Osteoblast (primary cell): ENCODE measurements around the gene CUX1. TPM values are rescaled to one million over a fixed set of nuclear protein-coding genes. Genes with fewer than 3 reads are reported as not detected.

ENCODE experiments used
- DNase-seq: peaks from one replicate; pipeline ENCODE4 v3.0.0; 2011; ENCODE audit warnings: low spot score, mixed read lengths; ENCODE audit not compliant: insufficient read length; ENCODE audit errors: missing footprints
- H2AFZ ChIP-seq: 2 replicates; pipeline ENCODE4 v1.6.0; 2011; ENCODE audit warnings: mild to moderate bottlenecking, low read length
- H3K27ac ChIP-seq: 2 replicates; pipeline ENCODE4 v1.5.1; 2011; ENCODE audit warnings: mild to moderate bottlenecking, low read depth, low read length, moderate library complexity
- H3K27me3 ChIP-seq: 2 replicates; pipeline ENCODE4 v1.6.0; 2012; ENCODE audit warnings: mild to moderate bottlenecking, control low read depth, inconsistent platforms, low read length, moderate library complexity; ENCODE audit not compliant: insufficient read depth
- H3K36me3 ChIP-seq: 2 replicates; pipeline ENCODE4 v1.5.1; 2011; ENCODE audit warnings: mild to moderate bottlenecking, low read length, control low read depth, moderate library complexity; ENCODE audit not compliant: insufficient read depth
- H3K4me1 ChIP-seq: 2 replicates; pipeline ENCODE4 v1.5.1; 2011; ENCODE audit warnings: mild to moderate bottlenecking, low read length, control low read depth, moderate library complexity; ENCODE audit not compliant: insufficient read depth
- H3K4me2 ChIP-seq: 2 replicates; pipeline ENCODE4 v1.6.0; 2011; ENCODE audit warnings: mild to moderate bottlenecking, low read length; ENCODE audit not compliant: insufficient read depth
- H3K4me3 ChIP-seq: fragments of 200-600 bp; sonication (generic); 3 replicates; pipeline ENCODE4 v1.5.1; 2012; ENCODE audit warnings: mild to moderate bottlenecking, low read length, inconsistent platforms; ENCODE audit not compliant: insufficient read depth
- H3K79me2 ChIP-seq: 2 replicates; pipeline ENCODE4 v1.6.0; 2012; ENCODE audit warnings: mild to moderate bottlenecking, low read length, control low read depth, inconsistent platforms; ENCODE audit not compliant: insufficient read depth
- H3K9me3 ChIP-seq: 2 replicates; pipeline ENCODE4 v1.5.1; 2011; ENCODE audit warnings: low read depth, low read length, control low read depth
- H4K20me1 ChIP-seq: 2 replicates; pipeline ENCODE4 v1.6.0; 2012; ENCODE audit warnings: mild to moderate bottlenecking, low read length, control low read depth; ENCODE audit not compliant: insufficient read depth
- total RNA-seq: library from RNA; depleted of rRNA; stranded (reverse); fragments of >200 nt; gene quantifications from 2 replicates; pipeline ENCODE4 v1.2.3, GENCODE V29; 2012
- TF ChIP-seq, protein P1 (sequence below): IDR thresholded peaks from 2 replicates; pipeline ENCODE4 v1.5.1; 2011; ENCODE audit warnings: mild to moderate bottlenecking, low read depth, low read length, moderate library complexity; ENCODE audit errors: extremely low read depth

CUX1 gene
- total RNA-seq, 1 donor: 41.6 TPM

DNA sequence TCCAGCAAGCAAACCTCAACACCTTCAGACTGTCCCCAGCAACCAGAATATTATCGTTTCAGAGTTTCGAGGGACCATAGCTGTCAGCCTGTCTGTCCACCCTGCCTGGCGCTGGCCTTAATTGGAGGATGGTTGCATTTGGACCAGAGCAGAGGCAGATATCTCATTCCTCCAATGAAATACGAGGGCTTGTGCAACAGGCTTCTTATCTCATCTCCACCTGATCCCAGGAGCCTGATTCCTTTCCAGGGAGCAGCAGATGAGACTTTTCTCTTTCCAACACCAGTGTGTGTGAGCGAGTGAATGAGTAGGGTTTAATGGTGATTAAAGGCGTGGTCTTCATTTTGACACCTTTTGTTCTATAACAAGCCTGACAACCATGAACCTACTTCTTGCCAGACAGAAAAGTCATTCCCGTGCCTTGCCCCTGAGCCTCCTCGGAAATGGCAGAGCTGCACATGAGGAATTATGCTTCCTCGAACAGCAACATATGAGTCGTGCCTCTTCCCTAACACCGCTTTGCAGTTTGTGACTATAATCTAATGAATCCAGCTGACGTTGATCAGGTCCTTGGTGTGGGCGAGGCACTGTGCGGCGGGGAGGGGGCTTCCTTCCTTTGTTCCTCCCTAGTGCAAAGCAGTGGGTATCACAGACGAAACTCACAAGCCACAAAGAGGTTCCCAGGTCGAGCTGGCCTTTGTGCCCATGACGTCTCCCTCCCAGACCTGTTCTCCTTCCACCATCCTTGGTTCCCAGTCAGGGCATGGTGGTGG lies 147.4 kb downstream of the CUX1 start:
- peaks cover 36% of the 10 kb centered on the region for H4K20me1 ChIP-seq
- TF ChIP-seq, protein P1, sequence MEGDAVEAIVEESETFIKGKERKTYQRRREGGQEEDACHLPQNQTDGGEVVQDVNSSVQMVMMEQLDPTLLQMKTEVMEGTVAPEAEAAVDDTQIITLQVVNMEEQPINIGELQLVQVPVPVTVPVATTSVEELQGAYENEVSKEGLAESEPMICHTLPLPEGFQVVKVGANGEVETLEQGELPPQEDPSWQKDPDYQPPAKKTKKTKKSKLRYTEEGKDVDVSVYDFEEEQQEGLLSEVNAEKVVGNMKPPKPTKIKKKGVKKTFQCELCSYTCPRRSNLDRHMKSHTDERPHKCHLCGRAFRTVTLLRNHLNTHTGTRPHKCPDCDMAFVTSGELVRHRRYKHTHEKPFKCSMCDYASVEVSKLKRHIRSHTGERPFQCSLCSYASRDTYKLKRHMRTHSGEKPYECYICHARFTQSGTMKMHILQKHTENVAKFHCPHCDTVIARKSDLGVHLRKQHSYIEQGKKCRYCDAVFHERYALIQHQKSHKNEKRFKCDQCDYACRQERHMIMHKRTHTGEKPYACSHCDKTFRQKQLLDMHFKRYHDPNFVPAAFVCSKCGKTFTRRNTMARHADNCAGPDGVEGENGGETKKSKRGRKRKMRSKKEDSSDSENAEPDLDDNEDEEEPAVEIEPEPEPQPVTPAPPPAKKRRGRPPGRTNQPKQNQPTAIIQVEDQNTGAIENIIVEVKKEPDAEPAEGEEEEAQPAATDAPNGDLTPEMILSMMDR: no peak
- no peaks in the 10 kb centered on the region for H3K27me3 ChIP-seq
- no peak for DNase-seq
- no peaks in the 10 kb centered on the region for H3K36me3 ChIP-seq
- H3K79me2 ChIP-seq: peaks cover 15% of the 10 kb centered on the region
- no peak overlapping the region for H3K27ac ChIP-seq
- no peak overlapping the region for H2AFZ ChIP-seq
- no peak overlapping the region for H3K4me2 ChIP-seq
- H3K9me3 ChIP-seq: no peaks in the 10 kb centered on the region
- no peaks in the 10 kb centered on the region for H3K4me1 ChIP-seq
- no peak overlapping the region for H3K4me3 ChIP-seq

DNA sequence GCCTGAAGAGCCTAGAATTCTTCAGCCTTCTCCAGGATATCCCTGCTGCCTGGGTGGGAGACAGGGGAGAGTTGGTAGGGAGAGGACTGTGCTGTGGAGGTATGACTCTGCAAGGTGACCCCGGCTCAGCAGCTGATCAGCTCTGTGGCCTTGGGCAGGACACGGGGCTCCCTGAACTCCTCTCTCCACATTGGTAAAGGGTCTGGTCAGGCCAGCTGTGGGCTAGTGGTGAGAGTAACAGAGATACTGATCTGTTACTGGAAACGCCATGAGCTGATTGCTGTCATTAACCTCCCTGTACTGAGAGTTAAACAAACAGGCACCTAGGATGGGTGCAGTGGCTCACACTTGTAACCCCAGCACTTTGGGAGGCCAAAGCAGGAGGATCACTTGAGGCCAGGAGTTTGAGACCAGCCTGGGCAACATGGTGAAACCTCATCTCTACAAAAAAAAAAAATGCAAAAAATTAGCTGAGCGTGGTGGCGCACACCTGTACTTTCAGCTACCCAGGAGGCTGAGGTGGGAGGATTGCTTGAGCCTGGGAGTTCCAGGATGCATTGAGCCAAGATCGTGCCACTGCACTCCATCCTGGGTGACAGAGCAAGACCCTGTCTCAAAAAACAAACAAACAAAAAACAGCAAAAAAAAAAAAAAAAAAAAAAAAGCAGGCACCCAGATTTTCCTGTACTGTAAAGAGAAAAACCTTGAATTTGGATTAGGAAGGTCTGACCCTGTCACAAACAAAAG lies 151.5 kb downstream of the CUX1 start:
- Histone ChIP-seq H3K79me2 (peaks cover 12% of the 10 kb centered on the region), H3K4me1 (no peaks in the 10 kb centered on the region), H3K27ac (no peak overlapping the region), H4K20me1 (peaks cover 27% of the 10 kb centered on the region), H2AFZ (no peak overlapping the region), H3K9me3 (no peaks in the 10 kb centered on the region), H3K27me3 (no peaks in the 10 kb centered on the region), H3K4me3 (no peak overlapping the region), H3K36me3 (no peaks in the 10 kb centered on the region), H3K4me2 (no peak overlapping the region)
- TF ChIP-seq, protein P1: no peak
- no peak for DNase-seq

DNA sequence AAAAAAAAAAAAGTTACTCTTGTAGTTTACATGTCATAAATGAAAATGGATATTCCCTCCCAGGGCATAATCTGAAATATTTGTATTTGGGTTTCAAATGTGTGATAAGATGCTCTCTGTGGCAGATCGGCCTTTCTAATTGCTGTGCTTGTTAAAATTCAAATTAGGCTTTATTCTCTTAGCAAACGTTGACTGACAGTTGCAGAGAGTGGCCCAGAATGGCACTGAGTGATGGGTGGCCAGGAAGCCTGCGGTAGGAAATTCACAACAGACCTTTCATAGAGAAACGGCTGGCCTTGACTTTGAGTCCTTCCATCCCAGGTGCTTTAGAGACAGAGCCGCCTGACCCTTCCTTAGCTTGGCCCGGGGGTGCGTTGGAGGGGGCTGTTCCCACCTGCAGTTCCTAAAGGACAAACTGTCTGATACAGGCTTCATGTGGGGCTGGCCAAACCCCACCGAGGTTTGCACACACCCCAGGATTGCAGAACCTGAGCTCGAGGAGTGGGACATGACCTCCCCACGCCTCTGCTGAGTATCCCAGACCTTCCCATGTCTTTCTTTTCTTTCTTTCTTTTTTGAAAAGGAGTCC lies 152.7 kb downstream of the CUX1 start:
- Histone ChIP-seq H3K9me3 (no peaks in the 10 kb centered on the region), H3K27ac (no peak overlapping the region), H3K79me2 (peaks cover 12% of the 10 kb centered on the region), H3K36me3 (no peaks in the 10 kb centered on the region), H2AFZ (no peak overlapping the region), H3K4me2 (no peak overlapping the region), H3K4me1 (no peaks in the 10 kb centered on the region), H3K4me3 (no peak overlapping the region), H4K20me1 (peaks cover 23% of the 10 kb centered on the region), H3K27me3 (no peaks in the 10 kb centered on the region)
- DNase-seq: no peak
- TF ChIP-seq, protein P1: no peak

DNA sequence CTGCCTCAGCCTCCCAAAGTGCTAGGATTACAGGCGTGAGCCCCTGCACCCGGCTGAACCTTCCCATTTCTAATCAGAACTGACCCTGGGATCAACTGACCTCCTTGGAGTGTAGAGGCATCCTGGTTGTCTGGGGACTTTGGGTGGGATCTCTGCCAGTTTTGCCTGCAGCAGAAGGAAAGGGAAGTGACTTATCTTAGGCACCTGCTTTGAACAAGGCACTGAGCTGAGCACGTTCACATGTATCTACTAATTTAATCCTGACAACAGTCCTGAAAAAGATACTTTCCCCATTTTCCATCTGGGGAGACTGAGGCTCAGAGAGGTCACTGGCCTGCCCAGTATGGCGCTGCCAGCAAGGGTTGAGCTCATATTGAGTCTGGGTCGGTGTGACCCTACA lies 153.4 kb downstream of the CUX1 start:
- no peak overlapping the region for H3K4me3 ChIP-seq
- H3K27me3 ChIP-seq: no peaks in the 10 kb centered on the region
- TF ChIP-seq, protein P1: no peak

More for the DNA sequence above, 153.4 kb downstream of the CUX1 start:
- H3K79me2 ChIP-seq: peaks cover 12% of the 10 kb centered on the region
- H3K4me1 ChIP-seq: no peaks in the 10 kb centered on the region
- H3K9me3 ChIP-seq: no peaks in the 10 kb centered on the region
- no peak overlapping the region for H3K4me2 ChIP-seq
- no peak overlapping the region for H3K27ac ChIP-seq
- no peaks in the 10 kb centered on the region for H3K36me3 ChIP-seq
- H4K20me1 ChIP-seq: peaks cover 20% of the 10 kb centered on the region
- no peak overlapping the region for H2AFZ ChIP-seq
- no peak for DNase-seq
